IPS DF 4.7 (cell line): ENCODE data around the gene SNRPD2.
A peak's percentile ranks its signal among the peaks of the same experiment; 100 is the strongest.
"Not testable (repeated sequence)": the region's sequence is repeated elsewhere in the genome, so short reads cannot be mapped to it uniquely, and the experiment has no call there.

Source experiments
- DNase-seq: peaks from one replicate; pipeline ENCODE4 v3.0.0-alpha.2; 2013; ENCODE audit warnings: low spot score; ENCODE audit errors: extremely low read depth

Gene SNRPD2

DNA sequence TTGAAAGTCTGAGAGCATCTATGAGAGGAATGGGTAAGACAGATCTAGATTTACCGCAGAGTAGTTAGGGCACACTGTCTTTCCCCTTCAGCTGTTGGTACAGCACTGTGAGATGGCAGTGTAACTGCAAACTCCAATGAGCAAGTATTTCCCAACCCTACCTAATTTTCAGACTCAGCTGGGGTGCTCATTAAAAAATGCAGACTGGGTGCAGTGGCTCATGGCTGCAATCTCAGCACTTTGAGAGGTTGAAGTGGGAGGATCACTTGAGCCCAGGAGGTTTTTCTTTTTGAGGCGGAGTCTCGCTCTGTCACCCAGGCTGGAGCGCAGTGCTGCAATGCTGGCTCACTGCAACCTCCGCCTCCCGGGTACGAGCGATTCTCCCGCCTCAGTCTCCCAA, 13.4 kb upstream of the SNRPD2 start:
- no peak for DNase-seq

GRCh38 chr19:45701676-45702075, 9.9 kb upstream of the SNRPD2 start:
- no peak for DNase-seq

- no peak for DNase-seq
Observed at GRCh38 chr19:45693106-45693788, 1.5 kb upstream of the SNRPD2 start.

- peak; percentile 99 for DNase-seq
Observed at GRCh38 chr19:45692187-45693105, 693 bp upstream of the SNRPD2 start, which contains the start of gene QPCTL. QPCTL (plus strand) TSS chr19:45692666; CDS start chr19:45692704, 38 bp downstream.

- no peak for DNase-seq
Observed at GRCh38 chr19:45687599-45687998, 4.2 kb downstream of the SNRPD2 start.

GRCh38 chr19:45685045-45685444, 6.7 kb downstream of the SNRPD2 start:
- not testable (repeated sequence) for DNase-seq

DNA sequence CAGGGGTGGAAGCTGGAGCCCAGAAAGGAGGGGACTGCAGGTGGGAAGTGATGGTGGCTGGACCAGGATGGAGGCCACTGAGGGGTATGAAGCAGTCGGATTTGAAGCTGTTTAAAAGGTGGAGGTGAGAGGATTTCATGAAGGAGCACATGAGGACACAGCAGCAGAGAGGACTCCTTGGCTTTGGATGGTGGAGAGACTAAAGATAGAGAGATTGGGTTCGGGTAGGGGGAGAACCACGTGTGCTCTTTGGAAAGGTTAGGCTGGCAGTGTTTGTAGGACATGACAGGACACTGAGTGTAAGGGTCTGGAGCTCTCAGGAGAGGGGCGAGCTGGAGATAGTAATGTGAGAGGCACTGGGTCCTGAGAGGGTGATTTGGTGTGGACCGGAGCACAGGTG, 8.8 kb downstream of the SNRPD2 start:
- DNase-seq = no peak

DNA sequence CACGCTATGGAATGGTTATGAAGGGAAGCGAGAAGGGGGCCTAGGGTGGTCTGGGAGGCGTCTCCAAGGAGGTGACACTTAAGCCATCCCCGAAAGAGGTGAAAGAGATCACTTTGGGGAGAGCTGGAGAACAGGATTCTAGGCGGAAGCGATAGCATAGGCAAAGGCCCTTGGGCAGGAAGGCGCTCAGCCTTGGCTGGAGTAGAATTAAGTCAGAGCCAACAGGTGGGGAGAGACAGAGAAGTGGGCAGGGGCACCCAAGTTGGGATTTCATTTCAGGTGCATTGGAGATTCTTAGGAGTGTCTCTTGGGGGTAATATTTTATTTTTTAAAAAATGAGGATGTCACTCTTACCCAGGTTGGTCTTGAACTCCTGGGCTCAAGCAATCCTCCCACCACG, 9.6 kb downstream of the SNRPD2 start:
- DNase-seq = no peak

GRCh38 chr19:45681391-45682015, 10.2 kb downstream of the SNRPD2 start:
- DNase-seq = no peak

DNA sequence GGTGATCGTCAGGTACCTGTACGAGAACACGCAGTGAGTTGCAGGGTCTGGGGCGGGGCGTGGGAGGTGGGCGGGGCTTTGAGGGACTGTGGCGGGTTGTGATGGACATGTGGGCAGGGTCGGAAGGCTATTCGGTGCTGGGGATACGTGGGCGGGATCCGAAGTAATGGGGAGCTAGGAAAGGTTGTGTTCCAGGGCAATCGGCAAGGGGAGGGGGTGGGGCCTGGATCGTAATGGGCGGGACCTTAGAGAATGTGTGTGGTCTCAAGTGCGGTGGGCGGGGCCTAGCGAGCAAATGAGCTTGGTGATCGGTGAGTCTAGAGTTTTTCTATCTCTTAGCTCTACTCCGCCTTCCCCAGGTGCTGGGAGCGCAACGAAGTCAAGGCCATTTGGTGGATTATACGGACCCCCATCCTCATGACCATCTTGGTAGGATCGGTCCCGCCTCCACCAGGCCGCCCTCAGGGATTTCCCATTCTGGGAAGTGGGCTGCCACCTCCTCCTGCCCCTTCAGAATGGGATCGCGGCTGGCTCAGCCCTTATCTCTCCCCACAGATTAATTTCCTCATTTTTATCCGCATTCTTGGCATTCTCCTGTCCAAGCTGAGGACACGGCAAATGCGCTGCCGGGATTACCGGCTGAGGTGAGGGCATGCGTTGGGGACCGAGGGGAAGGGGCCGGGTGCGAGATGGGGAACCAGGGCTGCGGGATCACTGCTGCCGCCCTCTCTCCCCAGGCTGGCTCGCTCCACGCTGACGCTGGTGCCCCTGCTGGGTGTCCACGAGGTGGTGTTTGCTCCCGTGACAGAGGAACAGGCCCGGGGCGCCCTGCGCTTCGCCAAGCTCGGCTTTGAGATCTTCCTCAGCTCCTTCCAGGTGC, 14.2 kb downstream of the SNRPD2 start:
- DNase-seq = peak; percentile 98

DNA sequence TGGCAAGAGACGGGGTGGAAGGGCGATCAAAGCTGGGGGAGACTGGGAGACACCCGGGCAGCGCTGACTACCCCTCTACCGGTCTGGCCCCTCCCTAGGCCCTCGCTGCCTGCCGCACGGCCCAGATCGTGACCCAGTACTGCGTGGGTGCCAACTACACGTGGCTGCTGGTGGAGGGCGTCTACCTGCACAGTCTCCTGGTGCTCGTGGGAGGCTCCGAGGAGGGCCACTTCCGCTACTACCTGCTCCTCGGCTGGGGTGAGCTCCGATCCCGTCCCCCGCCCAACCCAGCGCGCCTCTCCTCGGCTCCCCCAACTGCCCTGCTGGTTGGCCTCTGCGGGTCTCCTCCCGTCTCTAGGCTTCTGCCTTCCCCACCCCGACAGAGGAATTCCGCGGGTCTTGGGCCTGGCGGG, 14.9 kb downstream of the SNRPD2 start:
- DNase-seq = no peak

DNA sequence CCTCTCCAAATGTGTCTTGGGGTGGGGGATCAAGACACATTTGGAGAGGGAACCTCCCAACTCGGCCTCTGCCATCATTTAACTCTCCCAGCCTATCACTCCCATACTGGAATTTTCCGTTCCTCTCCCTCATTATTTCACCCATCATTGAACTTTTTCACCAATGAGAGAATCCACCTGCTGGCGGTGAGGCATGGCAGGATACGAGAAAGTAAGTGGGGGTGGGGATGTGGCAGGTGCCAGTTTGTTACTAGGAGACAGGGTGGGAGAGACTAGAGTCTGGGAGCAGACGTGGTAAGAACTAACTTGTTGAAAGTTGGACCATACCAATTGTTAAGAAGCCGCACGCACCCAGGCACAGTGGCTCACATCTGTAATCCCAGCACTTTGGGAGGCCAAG, 16.8 kb downstream of the SNRPD2 start:
- no peak for DNase-seq

GRCh38 chr19:45670670-45671453, 20.9 kb downstream of the SNRPD2 start:
- DNase-seq = no peak

- no peak for DNase-seq
Observed at GRCh38 chr19:45668342-45668871, 23.3 kb downstream of the SNRPD2 start.

DNA sequence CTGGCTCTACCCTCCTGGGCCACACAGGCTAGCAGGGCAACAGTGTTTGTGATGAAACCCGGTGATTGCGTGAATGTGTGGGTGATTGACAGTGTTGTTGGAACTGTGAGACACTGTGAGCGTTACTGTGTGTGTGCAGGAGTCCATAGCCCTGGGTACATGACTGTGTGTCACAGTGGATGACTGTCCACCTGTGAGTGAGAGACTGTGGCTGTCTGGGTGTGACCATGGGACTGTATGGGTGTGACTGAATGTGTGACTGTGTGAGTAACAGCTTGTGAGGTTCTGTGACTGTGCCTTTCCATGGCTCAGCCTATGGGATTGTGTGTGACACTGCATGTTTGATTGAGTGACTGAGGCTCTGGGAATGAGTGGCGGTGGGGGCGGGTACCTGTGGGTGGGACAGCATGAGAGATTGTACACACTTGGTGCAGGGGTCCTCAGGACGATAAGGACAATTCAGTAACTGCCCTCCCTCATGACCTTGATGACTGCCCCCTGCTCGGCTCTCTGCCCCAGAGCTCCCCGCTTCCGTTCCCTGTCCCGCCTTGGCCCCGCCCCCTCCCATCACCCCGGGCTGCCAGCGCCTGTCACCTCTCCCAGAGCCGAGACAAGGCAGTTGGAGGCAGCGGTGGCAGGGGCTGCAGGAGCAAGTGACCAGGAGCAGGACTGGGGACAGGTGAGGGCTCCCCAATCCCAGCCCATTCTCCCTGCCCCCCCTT, 24.0 kb downstream of the SNRPD2 start, which contains the start of gene GIPR:
TSS of gene GIPR (plus strand) at position 602 of the 722 bp plus-strand sequence. CDS start 1,300 bp downstream, outside the sequence.
- no peak for DNase-seq

DNA sequence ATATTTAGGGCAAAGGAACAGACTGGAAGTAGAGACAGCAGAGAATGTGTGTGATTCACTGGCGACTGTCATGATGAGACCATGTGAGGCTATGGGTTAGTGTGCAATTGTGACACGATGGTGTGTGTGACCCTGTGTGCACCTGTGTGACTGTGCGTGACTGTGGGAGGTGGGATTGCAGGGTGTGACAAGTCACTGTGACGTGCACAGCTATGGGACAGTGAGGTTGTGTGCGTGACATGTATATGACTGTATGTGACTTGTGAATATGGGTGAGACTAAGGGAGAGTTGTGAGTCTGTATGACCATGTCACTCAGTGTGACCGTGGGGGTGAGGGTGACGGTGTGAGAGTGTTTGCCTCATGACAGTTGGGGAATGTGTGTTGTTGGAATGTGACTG, 27.2 kb downstream of the SNRPD2 start:
- DNase-seq = no peak

DNA sequence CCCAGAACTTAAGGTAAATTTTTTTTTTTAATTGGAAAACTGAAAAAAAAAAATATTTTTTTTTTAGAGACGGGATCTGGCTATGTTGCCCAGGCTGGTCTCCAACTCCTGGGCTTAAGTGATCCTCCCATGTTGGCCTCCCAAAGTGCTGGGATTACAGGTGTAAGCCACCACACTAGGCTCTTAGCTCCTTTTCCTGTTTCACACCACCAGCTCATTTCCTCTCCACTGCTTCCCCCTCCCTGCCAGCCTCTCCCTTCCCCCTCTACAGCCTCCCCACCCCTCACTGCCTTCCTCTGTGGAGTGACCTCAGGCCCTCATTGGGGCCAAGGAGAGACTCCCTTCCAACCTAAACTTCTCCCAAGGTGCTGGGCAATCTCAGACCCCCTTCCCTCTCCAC, 28.0 kb downstream of the SNRPD2 start:
- no peak for DNase-seq

DNA sequence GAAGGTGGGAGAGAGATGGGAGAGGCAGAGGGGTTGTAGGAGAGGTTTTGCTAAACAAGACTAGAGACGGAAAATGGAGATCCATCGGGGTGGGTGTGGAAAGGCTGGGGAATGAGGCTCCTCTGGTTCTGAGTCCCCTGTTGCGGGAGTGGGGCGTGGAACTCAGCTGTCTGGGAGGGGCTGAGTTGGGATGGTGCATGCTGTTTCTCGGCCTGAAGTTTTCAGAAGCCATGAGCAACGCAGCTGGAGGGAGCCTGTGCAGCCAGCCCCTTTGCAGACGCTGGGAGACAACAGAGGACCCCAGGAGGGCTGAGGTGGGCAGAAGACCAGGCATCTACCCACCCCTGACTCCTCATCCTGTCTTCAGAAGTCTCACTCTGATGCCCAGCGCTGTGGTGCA, 31.1 kb downstream of the SNRPD2 start:
- no peak for DNase-seq

DNA sequence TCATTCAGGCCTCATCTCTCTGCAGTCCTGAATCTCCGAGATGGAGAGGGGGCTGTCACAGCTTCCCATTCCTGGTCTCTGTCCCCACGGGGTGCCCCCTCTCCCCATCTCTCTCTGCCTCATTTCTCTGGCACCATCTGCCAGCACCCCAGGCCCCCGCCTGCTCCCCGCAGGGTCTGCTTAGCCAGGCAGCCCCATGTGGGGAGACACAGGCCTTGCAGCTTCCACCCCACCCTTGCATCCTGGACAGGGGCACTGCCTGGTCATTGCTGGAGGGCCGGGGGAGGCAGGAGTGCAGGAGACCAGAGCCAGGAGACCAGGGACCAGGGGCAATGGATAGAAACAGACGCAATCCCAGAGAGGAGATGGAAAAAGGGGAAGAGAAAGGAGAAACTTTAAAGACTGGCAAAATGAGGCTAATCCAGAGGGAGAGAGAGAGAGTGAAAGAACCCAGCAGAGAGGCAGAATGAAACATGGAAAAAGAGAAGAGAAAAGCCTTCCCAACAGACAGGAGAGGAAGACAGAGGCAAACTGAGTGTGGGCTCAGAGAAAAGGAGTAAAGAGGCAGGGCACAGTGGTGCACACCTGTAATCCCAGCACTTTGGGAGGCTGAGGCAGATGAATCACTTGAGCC, 32.5 kb downstream of the SNRPD2 start:
- no peak for DNase-seq
